K562 (cell line): Measurements from ENCODE around the gene DNAH9. TPM values are rescaled to one million over a fixed set of nuclear protein-coding genes. Genes with fewer than 3 reads are reported as not detected.

ENCODE experiments used
- CBX3 ChIP-seq, 2 experiments: IDR thresholded peaks; 1 replicate in 1 of 2; 2 replicates in 1 of 2; pipeline ENCODE4 v1.6.1; 2012; ENCODE audit warnings: inconsistent platforms in 2 of 2, low read length in 2 of 2, borderline replicate concordance in 1 of 2, control low read depth in 1 of 2
- CHD1 ChIP-seq: fragments of 200-600 bp; sonication (generic); IDR thresholded peaks from one replicate; pipeline ENCODE4 v1.6.1; 2012; ENCODE audit warnings: mild to moderate bottlenecking, moderate library complexity, low read length, inconsistent platforms
- ELF1 ChIP-seq: fragments of 200-800 bp; sonication (Bioruptor generic); IDR thresholded peaks from 2 replicates; pipeline ENCODE4 v1.6.1; 2016; ENCODE audit warnings: missing genetic modification characterization, missing compliant biosample characterization
- JUNB ChIP-seq: fragments of 450-650 bp; formaldehyde crosslinking; conservative IDR thresholded peaks from 2 replicates; pipeline ENCODE4 v1.4.0; 2020; ENCODE audit warnings: mild to moderate bottlenecking
- NFYB ChIP-seq: IDR thresholded peaks from 2 replicates; pipeline ENCODE4 v1.6.1; 2011; ENCODE audit warnings: mild to moderate bottlenecking, moderate library complexity; ENCODE audit not compliant: insufficient read length; ENCODE audit errors: extremely low read depth
- PRPF4 ChIP-seq: fragments of 200-400 bp; formaldehyde crosslinking; IDR thresholded peaks from one replicate; pipeline ENCODE4 v1.6.1; 2017; ENCODE audit warnings: low read length, low read depth, mild to moderate bottlenecking; ENCODE audit not compliant: insufficient read depth, poor library complexity, severe bottlenecking
- ZNF124 ChIP-seq: sonication (generic); formaldehyde crosslinking; IDR thresholded peaks from 2 replicates; pipeline ENCODE4 v1.8.1; 2022; ENCODE audit warnings: missing genetic modification reagents
- ZNF551 ChIP-seq: fragments of 250-450 bp; sonication (Bioruptor Pico); IDR thresholded peaks from 2 replicates; pipeline ENCODE4 v1.5.0; 2021; ENCODE audit warnings: mild to moderate bottlenecking, moderate library complexity
- polyA plus RNA-seq, 8 experiments: library from polyadenylated mRNA; depleted of rRNA in 4 of 8; stranded (reverse) in 5 of 8; unstranded in 3 of 8; fragments of >200 nt; fragmentation: Nextera tagmentation in 2 of 8; fragmentation: Illumina TruSeq in 1 of 8; extraction: Ambion mirVana in 2 of 8; extraction: Trizol in 1 of 8; gene quantifications; 2 replicates each; pipeline versions ENCODE4 v1.2.1 to v1.2.3, GENCODE V29; 2011 to 2014; ENCODE audit warnings: inconsistent platforms in 1 of 8, missing spikeins in 1 of 8
- total RNA-seq, 7 experiments: library from RNA; depleted of rRNA in 6 of 7; stranded (reverse); fragments of >200 nt in 6 of 7; fragmentation: Illumina TruSeq in 2 of 7; extraction: Trizol in 2 of 7; gene quantifications; 2 replicates each; pipeline versions ENCODE4 v1.2.1 to v1.2.3, GENCODE V29; 2011 to 2021; ENCODE audit warnings: low replicate concordance in 1 of 7
- TF ChIP-seq, protein P1 (sequence below): fragments of 450-650 bp; IDR thresholded peaks from 2 replicates; pipeline ENCODE4 v1.6.1; 2016
- TF ChIP-seq, protein P2 (sequence below): sonication (generic); formaldehyde crosslinking; IDR thresholded peaks from 2 replicates; pipeline ENCODE4 v1.8.1; 2023; ENCODE audit warnings: mild to moderate bottlenecking, missing genetic modification reagents, moderate library complexity
- TF ChIP-seq, protein P3 (sequence below): fragments of 450-650 bp; formaldehyde crosslinking; conservative IDR thresholded peaks from 2 replicates; pipeline ENCODE4 v1.4.0; 2022; ENCODE audit warnings: mild to moderate bottlenecking, missing genetic modification characterization
- TF ChIP-seq, protein P4 (sequence below): fragments of 250-450 bp; sonication (Bioruptor Pico); IDR thresholded peaks from 2 replicates; pipeline ENCODE4 v1.8.0; 2022; ENCODE audit warnings: moderate library complexity, mild to moderate bottlenecking, inconsistent platforms
- TF ChIP-seq, protein P5 (sequence below), 2 experiments: fragments of 200-800 bp in 1 of 2; sonication (Bioruptor generic) in 1 of 2; sonication (generic) in 1 of 2; formaldehyde crosslinking in 1 of 2; IDR thresholded peaks in 1 of 2; conservative IDR thresholded peaks in 1 of 2; 2 replicates each; pipeline versions ENCODE4 v1.5.0 to v1.6.1; 2016 to 2020; ENCODE audit warnings: missing compliant biosample characterization in 1 of 2, missing genetic modification characterization in 1 of 2, missing genetic modification reagents in 1 of 2
- TF ChIP-seq, protein P6 (sequence below): fragments of 450-650 bp; IDR thresholded peaks from 2 replicates; pipeline ENCODE4 v1.7.0; 2016; ENCODE audit warnings: borderline replicate concordance
- TF ChIP-seq, protein P7 (sequence below), 2 experiments: fragments of 450-650 bp in 1 of 2; sonication (generic) in 1 of 2; formaldehyde crosslinking in 1 of 2; IDR thresholded peaks in 1 of 2; conservative IDR thresholded peaks in 1 of 2; 2 replicates each; pipeline versions ENCODE4 v1.6.1 to v1.8.1; 2016 to 2023; ENCODE audit warnings: mild to moderate bottlenecking in 2 of 2, moderate library complexity in 2 of 2, inconsistent platforms in 1 of 2, missing genetic modification reagents in 1 of 2

Gene DNAH9
- total and polyA plus RNA-seq, 9 of the 15 experiments (the other 6 are each of a cell fraction or from before 2014, with no cell fraction given), result not detected

DNA sequence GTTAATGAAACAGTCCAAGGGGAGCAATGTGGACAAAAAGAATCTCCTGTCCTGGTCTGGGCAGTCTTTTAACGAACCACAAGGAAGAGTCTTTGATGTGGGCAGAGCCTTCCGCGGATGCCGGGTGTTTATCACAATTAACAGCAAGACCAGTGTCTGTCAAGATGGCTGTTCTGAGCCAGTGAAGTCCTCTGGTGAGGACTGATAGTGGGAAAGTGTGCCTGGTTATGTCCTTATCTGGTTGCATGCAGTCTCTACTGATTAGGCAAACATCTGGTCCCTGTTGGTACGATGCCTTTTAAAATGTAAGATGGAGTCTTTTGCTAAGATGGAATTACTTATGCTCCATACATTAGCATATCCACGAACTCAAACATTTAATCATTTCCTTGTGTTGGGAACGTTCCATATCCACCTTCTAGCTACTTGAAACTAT lies 310.5 kb downstream of the DNAH9 start (continued):
- TF ChIP-seq, protein P1, sequence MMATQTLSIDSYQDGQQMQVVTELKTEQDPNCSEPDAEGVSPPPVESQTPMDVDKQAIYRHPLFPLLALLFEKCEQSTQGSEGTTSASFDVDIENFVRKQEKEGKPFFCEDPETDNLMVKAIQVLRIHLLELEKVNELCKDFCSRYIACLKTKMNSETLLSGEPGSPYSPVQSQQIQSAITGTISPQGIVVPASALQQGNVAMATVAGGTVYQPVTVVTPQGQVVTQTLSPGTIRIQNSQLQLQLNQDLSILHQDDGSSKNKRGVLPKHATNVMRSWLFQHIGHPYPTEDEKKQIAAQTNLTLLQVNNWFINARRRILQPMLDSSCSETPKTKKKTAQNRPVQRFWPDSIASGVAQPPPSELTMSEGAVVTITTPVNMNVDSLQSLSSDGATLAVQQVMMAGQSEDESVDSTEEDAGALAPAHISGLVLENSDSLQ, result peak; percentile 82
- TF ChIP-seq, protein P2, sequence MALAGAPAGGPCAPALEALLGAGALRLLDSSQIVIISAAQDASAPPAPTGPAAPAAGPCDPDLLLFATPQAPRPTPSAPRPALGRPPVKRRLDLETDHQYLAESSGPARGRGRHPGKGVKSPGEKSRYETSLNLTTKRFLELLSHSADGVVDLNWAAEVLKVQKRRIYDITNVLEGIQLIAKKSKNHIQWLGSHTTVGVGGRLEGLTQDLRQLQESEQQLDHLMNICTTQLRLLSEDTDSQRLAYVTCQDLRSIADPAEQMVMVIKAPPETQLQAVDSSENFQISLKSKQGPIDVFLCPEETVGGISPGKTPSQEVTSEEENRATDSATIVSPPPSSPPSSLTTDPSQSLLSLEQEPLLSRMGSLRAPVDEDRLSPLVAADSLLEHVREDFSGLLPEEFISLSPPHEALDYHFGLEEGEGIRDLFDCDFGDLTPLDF (CRISPR knock-in tag), result no peak
- TF ChIP-seq JUNB (CRISPR knock-in tag) (no peak), ZNF124 (CRISPR knock-in tag) (no peak), PRPF4 (no peak), CBX3 (IDR thresholded peaks at IDR 0.05; ENCODE audit: borderline replicate concordance in 1 of 2, low read length in 2 of 2) (peak in 1 of 2 experiments; percentile 77; a peak in 1 of 3 replicates), ELF1 (tag) (no peak), CHD1 (no peak), NFYB (no peak), ZNF551 (CRISPR knock-in tag) (no peak)
- TF ChIP-seq, protein P3, sequence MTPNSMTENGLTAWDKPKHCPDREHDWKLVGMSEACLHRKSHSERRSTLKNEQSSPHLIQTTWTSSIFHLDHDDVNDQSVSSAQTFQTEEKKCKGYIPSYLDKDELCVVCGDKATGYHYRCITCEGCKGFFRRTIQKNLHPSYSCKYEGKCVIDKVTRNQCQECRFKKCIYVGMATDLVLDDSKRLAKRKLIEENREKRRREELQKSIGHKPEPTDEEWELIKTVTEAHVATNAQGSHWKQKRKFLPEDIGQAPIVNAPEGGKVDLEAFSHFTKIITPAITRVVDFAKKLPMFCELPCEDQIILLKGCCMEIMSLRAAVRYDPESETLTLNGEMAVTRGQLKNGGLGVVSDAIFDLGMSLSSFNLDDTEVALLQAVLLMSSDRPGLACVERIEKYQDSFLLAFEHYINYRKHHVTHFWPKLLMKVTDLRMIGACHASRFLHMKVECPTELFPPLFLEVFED (CRISPR knock-in tag), result peak; percentile 80; the same call in 1 of the 2 replicates
- TF ChIP-seq, protein P4, sequence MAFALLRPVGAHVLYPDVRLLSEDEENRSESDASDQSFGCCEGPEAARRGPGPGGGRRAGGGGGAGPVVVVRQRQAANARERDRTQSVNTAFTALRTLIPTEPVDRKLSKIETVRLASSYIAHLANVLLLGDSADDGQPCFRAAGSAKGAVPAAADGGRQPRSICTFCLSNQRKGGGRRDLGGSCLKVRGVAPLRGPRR (CRISPR knock-in tag), result no peak
- TF ChIP-seq, protein P5, sequence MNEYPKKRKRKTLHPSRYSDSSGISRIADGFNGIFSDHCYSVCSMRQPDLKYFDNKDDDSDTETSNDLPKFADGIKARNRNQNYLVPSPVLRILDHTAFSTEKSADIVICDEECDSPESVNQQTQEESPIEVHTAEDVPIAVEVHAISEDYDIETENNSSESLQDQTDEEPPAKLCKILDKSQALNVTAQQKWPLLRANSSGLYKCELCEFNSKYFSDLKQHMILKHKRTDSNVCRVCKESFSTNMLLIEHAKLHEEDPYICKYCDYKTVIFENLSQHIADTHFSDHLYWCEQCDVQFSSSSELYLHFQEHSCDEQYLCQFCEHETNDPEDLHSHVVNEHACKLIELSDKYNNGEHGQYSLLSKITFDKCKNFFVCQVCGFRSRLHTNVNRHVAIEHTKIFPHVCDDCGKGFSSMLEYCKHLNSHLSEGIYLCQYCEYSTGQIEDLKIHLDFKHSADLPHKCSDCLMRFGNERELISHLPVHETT (CRISPR knock-in tag; conservative IDR thresholded peaks at IDR 0.05 in 1 of 2, IDR thresholded peaks at IDR 0.05 in 1 of 2), result peak in 1 of 2 experiments; percentile 92; a peak in 2 of 4 replicates
- TF ChIP-seq, protein P6, sequence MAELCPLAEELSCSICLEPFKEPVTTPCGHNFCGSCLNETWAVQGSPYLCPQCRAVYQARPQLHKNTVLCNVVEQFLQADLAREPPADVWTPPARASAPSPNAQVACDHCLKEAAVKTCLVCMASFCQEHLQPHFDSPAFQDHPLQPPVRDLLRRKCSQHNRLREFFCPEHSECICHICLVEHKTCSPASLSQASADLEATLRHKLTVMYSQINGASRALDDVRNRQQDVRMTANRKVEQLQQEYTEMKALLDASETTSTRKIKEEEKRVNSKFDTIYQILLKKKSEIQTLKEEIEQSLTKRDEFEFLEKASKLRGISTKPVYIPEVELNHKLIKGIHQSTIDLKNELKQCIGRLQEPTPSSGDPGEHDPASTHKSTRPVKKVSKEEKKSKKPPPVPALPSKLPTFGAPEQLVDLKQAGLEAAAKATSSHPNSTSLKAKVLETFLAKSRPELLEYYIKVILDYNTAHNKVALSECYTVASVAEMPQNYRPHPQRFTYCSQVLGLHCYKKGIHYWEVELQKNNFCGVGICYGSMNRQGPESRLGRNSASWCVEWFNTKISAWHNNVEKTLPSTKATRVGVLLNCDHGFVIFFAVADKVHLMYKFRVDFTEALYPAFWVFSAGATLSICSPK, result no peak
- TF ChIP-seq, protein P7, sequence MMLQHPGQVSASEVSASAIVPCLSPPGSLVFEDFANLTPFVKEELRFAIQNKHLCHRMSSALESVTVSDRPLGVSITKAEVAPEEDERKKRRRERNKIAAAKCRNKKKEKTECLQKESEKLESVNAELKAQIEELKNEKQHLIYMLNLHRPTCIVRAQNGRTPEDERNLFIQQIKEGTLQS (IDR thresholded peaks at IDR 0.05), result peak; percentile 34; the same call in 1 of the 2 replicates
- TF ChIP-seq, protein P7 (CRISPR knock-in tag; conservative IDR thresholded peaks at IDR 0.05), result no peak
